GM18499 (cell line): ENCODE results near the gene SAMD5.

Source experiments
- ATAC-seq: cut with Tn5 transposase; IDR thresholded peaks from one replicate; pipeline ENCODE4 v1.9.1; 2021; ENCODE audit warnings: moderate number of reproducible peaks; ENCODE audit not compliant: insufficient read depth, unreplicated experiment

Gene SAMD5

DNA sequence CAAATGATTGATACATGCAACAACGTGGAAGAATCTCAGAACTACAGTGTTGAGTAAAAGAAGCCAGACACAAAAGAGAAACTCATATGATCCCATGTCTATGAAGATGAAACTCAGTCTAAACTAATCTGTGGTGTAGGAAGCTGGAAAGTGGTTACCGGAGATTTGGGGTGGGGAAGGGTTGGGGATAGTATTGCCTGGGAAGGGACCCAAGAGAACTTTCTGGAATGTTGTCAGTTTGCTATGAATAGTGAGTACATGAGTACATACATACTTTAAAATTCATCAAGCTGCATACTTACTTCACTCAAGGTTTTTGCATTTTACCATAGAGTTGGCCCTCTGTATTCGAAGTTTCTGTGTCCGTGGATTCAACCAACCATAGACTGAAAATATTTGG lies 106.0 kb downstream of the SAMD5 start:
- ATAC-seq = no peak

DNA sequence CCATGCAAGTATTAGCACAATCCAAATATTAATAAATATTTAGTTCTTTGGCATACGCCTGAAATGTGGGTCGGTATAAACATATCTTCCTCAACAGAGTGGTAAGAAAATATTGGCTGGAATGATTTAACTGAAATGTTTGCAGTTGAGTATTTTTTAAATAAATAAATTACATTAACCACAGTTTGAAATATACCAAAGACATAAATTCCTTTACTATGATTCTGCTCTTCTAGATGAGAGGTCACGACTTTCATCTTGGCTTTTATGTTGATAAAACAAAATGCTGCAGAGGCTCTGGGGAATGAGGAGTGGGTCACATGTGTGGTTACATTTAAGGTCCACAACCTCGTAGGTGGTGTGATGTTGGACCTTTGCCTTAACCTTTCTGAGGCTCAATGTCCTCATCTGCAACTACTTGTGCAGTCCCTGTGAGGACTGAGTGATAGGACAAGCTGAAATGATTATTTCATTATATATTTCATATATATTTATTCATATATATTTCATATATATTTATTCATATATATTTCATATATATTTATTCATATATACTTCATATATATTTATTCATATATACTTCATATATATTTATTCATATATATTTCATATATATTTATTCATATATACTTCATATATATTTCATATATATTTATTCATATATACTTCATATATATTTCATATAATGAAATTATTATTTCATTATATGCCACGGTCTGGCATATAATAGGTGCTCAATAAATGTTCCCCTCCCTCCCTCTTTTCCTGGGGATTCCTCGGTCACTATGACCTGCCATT lies 107.4 kb downstream of the SAMD5 start:
- no peak for ATAC-seq

DNA sequence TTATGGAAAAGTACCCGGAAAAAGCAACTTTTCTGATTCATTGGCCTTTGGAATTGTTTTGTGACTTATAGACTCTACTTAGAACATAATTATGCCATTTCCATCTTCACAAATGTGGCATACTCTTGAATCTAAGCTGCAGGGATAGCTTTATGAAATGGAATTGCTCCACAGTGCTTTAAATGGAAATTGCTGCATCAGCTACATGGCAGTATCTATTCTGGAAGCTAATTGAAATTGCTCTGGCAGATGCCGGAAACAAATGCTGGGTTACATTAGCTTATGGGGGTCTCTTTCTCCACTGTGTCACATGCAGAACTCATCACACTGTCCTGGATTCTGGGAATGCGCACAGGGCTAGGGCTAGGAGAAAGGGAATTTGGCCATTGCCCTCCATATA lies 108.9 kb downstream of the SAMD5 start:
- no peak for ATAC-seq

DNA sequence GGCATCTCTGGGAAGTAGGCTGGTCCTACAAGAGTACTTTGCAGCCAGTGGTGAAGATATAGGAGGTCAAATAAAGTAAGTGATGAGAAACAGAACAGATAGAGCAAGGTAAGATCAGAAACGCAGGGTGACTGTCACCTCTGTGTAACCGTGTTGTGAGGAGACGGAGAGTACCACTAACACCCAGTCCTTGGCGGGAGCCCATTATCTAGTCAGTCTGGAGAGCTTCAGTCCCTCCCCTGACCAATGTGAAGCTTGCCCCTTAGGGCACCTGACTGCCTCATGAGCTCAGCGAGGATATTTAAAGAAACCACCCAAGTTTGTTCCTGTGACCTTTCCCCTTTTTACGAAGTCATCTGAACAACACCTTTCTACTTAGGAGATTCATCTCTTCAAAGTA lies 110.0 kb downstream of the SAMD5 start:
- ATAC-seq = no peak

DNA sequence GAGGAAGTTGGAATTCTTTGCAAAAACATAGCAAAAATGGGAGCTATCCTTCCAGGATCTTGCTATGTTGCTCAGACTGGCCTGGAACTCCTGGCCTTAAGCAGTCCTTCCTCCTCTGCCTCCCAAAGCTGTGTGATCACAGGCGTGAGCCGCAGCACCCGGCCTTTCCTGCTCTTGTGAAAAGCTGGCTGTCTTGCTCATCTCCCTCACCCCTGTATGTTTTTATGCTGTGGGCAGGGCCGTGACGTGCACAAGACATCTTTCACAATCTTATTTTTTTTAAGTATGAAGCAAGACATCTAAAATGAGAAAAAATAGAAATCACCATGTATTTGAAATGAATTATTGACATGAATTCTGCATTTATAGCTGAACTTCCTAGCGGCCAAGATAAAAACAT lies 110.4 kb downstream of the SAMD5 start:
- no peak for ATAC-seq
